T-helper 22 cell (primary cell): ENCODE measurements around the gene NTM.

Source experiments
- DNase-seq: peaks from one replicate; pipeline ENCODE4 v3.0.0-alpha.2; 2020; ENCODE audit warnings: low read depth

NTM gene

GRCh38 chr11:132158091-132158490 is 787.7 kb downstream of the NTM start:
- no peak for DNase-seq

DNA sequence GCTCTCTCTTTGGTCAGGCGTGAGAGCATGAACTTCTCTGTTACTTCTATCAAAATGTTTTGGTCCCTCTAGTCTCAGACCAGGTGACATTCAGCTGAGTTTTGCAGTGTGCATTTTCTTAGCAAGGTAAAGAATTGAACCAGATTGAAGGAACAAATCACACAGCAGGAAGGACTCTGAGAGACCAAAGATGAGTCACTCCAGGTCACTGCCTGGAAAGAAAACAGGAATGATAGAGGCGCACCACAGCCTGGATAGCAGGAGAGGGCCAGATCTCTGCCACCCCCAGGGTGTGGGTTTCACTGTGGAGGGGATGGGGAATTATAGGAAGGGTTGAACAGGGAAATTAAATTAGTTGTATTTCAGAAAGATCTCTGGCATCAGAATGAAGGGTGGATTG is 788.3 kb downstream of the NTM start:
- DNase-seq: no peak

DNA sequence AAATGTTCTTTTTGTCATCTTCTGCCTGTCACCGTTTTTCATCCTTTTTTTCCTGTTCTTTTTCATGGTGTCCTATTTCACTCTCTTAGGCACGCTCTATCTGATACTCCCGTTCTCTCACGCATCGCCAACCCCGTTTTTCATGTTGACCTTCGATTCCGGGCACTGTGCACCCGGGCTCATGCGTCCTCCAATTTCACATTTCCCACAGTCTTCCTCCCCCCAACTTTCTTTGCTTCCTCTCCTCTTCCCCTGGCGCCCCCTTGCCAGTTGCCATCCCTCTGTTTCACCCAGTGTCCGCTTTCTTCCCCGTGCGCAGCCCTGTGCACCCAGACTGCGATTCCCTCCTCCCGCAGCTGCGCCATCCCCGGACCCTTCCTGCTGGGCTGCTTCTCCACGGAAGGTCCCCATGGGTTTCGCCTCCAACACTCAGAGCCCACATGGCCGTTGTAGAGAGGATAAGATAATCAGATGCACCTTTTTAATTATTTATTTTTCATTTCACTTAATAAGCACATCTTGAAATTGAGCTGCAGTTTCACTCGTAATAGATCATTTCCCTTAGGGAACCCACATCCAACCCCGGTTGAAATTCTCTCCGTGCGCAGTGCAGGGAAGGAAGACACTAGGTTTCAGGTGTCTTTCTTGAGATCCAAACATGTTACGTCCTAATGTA is 791.1 kb downstream of the NTM start:
- DNase-seq: no peak

DNA sequence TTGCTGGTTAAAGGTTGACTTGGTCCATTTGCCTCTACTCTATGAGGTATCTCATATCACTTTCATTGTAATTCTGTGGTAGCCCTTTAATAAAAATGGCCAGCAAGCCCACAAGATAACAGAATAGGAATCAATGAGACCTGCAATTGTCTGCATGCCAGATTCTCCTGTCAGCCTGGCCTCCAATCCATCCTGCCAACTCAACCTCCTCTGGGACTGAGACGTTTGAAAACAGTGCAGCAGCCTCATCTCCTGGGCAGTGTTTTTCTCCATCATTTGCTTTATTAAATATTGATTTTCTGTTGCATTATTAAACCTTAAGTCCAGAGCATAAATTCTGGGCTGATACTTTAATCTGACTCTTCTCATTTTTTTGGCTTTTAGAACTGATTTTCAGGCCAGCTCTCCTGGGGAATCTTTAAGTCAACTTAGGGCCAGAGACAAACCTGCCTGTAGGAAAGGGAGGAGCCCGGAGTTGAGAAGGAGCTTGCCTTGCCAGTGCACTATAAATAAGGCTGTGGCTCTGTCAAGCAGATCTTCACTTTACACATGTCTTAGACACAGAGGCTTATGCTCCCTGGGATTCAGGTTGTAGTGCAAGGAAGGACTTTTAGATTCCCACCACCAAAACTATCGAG is 798.0 kb downstream of the NTM start:
- DNase-seq: no peak

GRCh38 chr11:132171031-132171430 is 800.6 kb downstream of the NTM start:
- no peak for DNase-seq

GRCh38 chr11:132174362-132175255 is 804.2 kb downstream of the NTM start:
- no peak for DNase-seq

DNA sequence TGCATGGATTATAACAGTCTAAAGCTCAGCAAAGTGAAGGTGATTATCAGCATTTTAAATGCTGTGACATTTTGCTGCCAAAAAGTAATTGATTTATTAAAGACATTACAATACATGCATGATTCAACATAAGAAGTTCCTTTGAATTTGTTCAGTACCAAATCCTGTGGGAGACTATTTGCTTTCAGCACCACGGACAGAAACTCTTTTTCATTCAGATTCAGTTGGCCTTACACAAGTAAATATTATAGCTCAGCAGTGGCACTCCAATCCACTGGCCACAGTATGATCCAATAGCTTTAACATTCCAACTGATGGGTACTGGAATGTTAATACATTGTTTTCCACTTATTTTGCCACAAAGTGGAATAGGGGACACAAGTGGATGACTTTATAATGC is 806.7 kb downstream of the NTM start:
- DNase-seq: no peak

GRCh38 chr11:132184079-132184478 is 813.7 kb downstream of the NTM start:
- DNase-seq: no peak

GRCh38 chr11:132185726-132186592 is 815.5 kb downstream of the NTM start:
- no peak for DNase-seq

DNA sequence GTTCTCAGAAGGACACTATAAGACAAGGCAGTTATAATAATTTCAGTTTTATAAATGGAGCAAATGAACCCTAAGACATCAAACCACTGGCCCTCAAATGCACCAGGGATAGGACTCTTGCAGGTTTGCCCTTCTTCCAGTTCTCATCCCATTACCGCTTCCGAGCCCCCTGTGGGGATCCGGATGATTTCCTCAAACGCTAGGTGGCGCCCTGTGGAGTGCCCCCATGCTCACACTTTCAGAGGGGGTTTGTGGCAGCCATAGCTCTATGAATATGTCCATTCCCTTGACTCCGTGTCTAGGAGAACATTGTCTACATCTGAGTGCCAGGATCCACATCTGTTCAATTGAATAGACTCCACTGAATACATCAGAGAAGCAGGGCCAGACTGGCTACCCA is 816.3 kb downstream of the NTM start:
- DNase-seq: no peak

GRCh38 chr11:132187386-132187785 is 817.0 kb downstream of the NTM start:
- DNase-seq: no peak

DNA sequence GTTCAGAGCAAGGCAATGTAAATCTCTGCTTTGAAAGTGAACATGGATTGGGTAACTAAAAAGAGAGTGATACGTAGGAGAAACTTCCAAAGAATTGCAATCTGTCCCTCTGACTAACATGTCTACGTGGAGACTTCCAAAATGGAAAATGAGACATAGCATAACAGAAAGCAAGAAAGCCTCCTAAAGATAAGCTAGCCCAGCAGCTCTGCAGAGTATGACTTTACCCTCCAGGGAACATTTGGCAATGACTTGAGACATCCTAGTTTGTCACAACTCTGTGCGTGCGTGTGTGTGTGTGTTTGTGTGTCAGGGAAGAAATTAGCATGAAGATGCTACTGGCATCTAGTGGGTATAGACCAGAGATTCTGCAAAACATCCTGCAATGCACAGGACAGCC is 817.4 kb downstream of the NTM start:
- no peak for DNase-seq

GRCh38 chr11:132196928-132197327 is 826.5 kb downstream of the NTM start:
- no peak for DNase-seq

- no peak for DNase-seq
Observed at GRCh38 chr11:132200353-132200936, 830.0 kb downstream of the NTM start.

- no peak for DNase-seq
Observed at GRCh38 chr11:132202621-132203020, 832.2 kb downstream of the NTM start.

DNA sequence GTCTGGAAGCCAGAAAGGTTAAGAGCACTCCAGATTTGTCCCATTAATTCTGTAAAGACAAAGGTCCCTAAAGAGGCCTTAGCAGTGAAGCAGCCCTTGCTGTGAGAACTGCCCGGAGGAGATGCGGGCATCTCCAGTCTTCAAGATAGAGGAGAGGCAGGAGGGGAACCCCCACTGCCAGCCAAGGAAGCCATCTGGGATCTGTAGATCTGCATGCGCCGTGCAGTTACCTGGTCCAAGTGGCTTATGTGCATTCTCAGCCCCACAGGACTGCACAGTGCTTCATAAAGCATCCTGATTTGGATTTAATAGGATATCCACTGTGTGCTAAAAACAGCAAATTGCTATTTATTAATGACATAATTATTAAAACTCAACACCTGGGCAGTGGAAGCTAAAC is 834.6 kb downstream of the NTM start:
- no peak for DNase-seq

DNA sequence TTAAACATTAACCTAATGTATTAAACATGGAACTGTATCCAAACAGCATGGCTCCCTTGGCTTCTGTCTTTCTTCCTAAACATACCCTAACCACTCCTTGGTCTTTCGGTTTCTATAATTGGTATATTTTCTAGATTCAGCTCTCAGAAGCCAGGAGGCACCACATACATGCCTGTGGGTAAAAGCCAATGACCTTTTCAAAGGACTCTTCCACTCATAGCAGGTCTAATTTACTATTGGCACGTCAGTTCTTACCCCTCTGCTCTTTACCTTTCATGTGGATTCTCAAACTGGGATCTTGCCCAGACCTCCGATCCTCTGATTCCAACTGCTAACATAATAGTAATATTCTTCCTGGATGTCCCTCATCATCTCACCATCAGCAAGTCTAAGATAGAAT is 835.1 kb downstream of the NTM start:
- DNase-seq: no peak

GRCh38 chr11:132206993-132207392 is 836.6 kb downstream of the NTM start:
- DNase-seq: no peak

- DNase-seq: no peak
Observed at GRCh38 chr11:132208477-132209055, 838.2 kb downstream of the NTM start.

GRCh38 chr11:132211479-132211878 is 841.1 kb downstream of the NTM start:
- DNase-seq: no peak

DNA sequence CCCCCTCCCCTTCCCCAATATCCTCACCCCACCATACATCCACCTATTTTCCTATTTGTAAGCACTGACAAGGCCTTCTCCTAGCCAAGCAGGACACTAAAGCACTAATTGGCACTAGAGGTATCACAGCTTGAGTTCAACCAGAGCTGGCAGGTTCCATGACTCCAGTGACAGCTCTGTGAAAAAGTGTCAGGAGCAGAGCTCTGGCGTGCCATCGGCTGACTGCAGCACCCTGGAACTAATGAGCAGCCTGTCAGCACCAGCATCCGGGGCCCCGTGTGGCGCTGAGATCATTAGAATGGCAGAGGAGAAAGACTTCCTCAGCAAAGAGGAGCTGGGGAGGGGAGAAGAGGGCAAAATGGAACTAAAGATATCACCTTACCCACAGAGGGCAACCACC is 847.4 kb downstream of the NTM start:
- DNase-seq: no peak
